CD4-positive, alpha-beta T cell (primary cell): ENCODE data around the gene CTNNA3. TPM values are rescaled to one million over a fixed set of nuclear protein-coding genes. Genes with fewer than 3 reads are reported as not detected.

ENCODE experiments used
- ATAC-seq: fragments of 200-7000 bp; cut with Tn5 transposase; one replicate; pipeline ENCODE4 v1.10.0; 2022; ENCODE audit warnings: mild to moderate bottlenecking; ENCODE audit not compliant: poor library complexity
- CTCF ChIA-PET: fragments of 350-600 bp; sonication (Branson Sonifier 250); formaldehyde crosslinking; loops from one replicate; lab custom pipeline; 2021; ENCODE audit warnings: antibody characterized with exemption, inconsistent platforms; lab: Charles Lee
- POLR2A ChIA-PET: fragments of 350-600 bp; sonication (Branson Sonifier 250); formaldehyde crosslinking; loops from one replicate; lab custom pipeline; 2021; ENCODE audit warnings: antibody characterized with exemption, inconsistent platforms; lab: Charles Lee
- DNase-seq, 14 experiments: peaks; one replicate each; pipeline ENCODE4 v3.0.0-alpha.2; 2013 to 2020; ENCODE audit warnings: mixed read lengths in 2 of 14
- H3K27ac ChIP-seq, 2 donors: one replicate each; pipeline versions ENCODE4 v1.5.1 to v1.7.0; 2013; ENCODE audit warnings: low read length in 2 of 2, low read depth in 1 of 2, mild to moderate bottlenecking in 1 of 2
- H3K27me3 ChIP-seq, 2 experiments: 1 replicate in 1 of 2; 2 replicates in 1 of 2; pipeline versions ENCODE4 v1.6.1 to v1.7.0; 2013; ENCODE audit warnings: low read length in 2 of 2, control low read depth in 1 of 2, mild to moderate bottlenecking in 1 of 2, moderate library complexity in 1 of 2; ENCODE audit not compliant: insufficient read depth in 2 of 2, control insufficient read depth in 1 of 2
- H3K36me3 ChIP-seq: one replicate; pipeline ENCODE4 v1.6.1; 2013; ENCODE audit warnings: low read length, control low read depth; ENCODE audit not compliant: insufficient read depth
- H3K4me1 ChIP-seq: one replicate; pipeline ENCODE4 v1.6.1; 2013; ENCODE audit warnings: low read length, control low read depth; ENCODE audit not compliant: insufficient read depth
- H3K4me3 ChIP-seq: one replicate; pipeline ENCODE4 v1.5.1; 2013; ENCODE audit warnings: mild to moderate bottlenecking, low read length, moderate library complexity
- H3K9me3 ChIP-seq, 2 experiments: 1 replicate in 1 of 2; 2 replicates in 1 of 2; pipeline versions ENCODE4 v1.6.1 to v1.7.0; 2013; ENCODE audit warnings: low read length in 2 of 2, mild to moderate bottlenecking in 2 of 2, control low read depth in 1 of 2, moderate library complexity in 1 of 2; ENCODE audit not compliant: control insufficient read depth in 1 of 2, insufficient read depth in 1 of 2
- H3K27ac Mint-ChIP-seq: one replicate; pipeline ENCODE4 v1.8.0; 2020; ENCODE audit warnings: mixed read lengths
- H3K27me3 Mint-ChIP-seq: one replicate; pipeline ENCODE4 v1.8.0; 2021; ENCODE audit warnings: mixed read lengths
- H3K36me3 Mint-ChIP-seq: one replicate; pipeline ENCODE4 v1.8.0; 2021; ENCODE audit warnings: low read depth, mixed read lengths
- H3K4me1 Mint-ChIP-seq: one replicate; pipeline ENCODE4 v1.8.0; 2021; ENCODE audit warnings: low read depth, mixed read lengths
- H3K4me3 Mint-ChIP-seq: one replicate; pipeline ENCODE4 v1.8.0; 2020; ENCODE audit warnings: mild to moderate bottlenecking, mixed read lengths
- H3K9me3 Mint-ChIP-seq: one replicate; pipeline ENCODE4 v1.8.0; 2020; ENCODE audit warnings: mixed read lengths
- intact Hi-C, 2 experiments: fragments of 100-400 bp; cut with DNase I in 1 of 2; cut with micrococcal nuclease in 1 of 2; formaldehyde crosslinking; loops; one replicate each; pipeline versions ENCODE4 v1.15.1 to v1.9.0; 2023 to 2025; cut with DNase I, micrococcal nuclease
- total RNA-seq, 174 experiments: library from RNA in 2 of 174; stranded (reverse) in 2 of 174; gene quantifications; one replicate each; pipeline ENCODE4 v1.2.3 and lab custom pipeline; 2021 to 2026
- TF ChIP-seq, protein P1 (sequence below): fragments of 200-600 bp; IDR thresholded peaks from one replicate; pipeline ENCODE4 v1.8.0; 2022; ENCODE audit warnings: antibody characterized with exemption, mild to moderate bottlenecking

Gene CTNNA3
- total RNA-seq, 2 experiments from 2014 or later, result 0.80 TPM; not detected in 1

DNA sequence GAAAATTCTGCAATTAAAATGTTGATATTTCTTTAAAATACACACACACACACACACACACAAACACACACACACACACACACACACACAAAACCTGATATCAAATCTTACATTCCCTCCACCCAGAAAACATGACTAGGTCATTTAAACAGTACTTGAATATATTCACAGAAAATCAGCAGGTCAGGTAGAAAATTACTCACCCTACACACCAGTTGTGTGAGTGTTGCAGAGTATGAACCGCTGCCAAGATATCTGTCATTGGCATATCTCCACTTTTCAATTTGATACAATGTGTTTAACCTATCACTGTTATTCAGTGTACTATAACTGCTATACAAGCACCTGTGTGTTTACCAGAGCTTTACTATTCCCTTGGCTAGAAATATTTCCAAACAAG is 1053.8 kb downstream of the CTNNA3 start:
- no peak overlapping the region for H3K27ac Mint-ChIP-seq
- H3K36me3 Mint-ChIP-seq, result no peaks in the 10 kb centered on the region
- DNase-seq (no peak), ATAC-seq (no peak)
- H3K27ac ChIP-seq, result no peak overlapping the region
- no peaks in the 10 kb centered on the region for H3K9me3 Mint-ChIP-seq
- H3K4me1 Mint-ChIP-seq, result no peaks in the 10 kb centered on the region
- H3K27me3 ChIP-seq, result no peaks in the 10 kb centered on the region
- ChIA-PET CTCF (no interaction called here), POLR2A (no interaction called here)
- H3K4me3 ChIP-seq, result no peak overlapping the region
- intact Hi-C loops, result no loop called here
- TF ChIP-seq, protein P1, sequence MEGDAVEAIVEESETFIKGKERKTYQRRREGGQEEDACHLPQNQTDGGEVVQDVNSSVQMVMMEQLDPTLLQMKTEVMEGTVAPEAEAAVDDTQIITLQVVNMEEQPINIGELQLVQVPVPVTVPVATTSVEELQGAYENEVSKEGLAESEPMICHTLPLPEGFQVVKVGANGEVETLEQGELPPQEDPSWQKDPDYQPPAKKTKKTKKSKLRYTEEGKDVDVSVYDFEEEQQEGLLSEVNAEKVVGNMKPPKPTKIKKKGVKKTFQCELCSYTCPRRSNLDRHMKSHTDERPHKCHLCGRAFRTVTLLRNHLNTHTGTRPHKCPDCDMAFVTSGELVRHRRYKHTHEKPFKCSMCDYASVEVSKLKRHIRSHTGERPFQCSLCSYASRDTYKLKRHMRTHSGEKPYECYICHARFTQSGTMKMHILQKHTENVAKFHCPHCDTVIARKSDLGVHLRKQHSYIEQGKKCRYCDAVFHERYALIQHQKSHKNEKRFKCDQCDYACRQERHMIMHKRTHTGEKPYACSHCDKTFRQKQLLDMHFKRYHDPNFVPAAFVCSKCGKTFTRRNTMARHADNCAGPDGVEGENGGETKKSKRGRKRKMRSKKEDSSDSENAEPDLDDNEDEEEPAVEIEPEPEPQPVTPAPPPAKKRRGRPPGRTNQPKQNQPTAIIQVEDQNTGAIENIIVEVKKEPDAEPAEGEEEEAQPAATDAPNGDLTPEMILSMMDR, result no peak
- H3K27me3 Mint-ChIP-seq, result no peaks in the 10 kb centered on the region
- no peaks in the 10 kb centered on the region for H3K4me1 ChIP-seq
- H3K4me3 Mint-ChIP-seq, result no peak overlapping the region
- no peaks in the 10 kb centered on the region for H3K36me3 ChIP-seq
- no peaks in the 10 kb centered on the region for H3K9me3 ChIP-seq

DNA sequence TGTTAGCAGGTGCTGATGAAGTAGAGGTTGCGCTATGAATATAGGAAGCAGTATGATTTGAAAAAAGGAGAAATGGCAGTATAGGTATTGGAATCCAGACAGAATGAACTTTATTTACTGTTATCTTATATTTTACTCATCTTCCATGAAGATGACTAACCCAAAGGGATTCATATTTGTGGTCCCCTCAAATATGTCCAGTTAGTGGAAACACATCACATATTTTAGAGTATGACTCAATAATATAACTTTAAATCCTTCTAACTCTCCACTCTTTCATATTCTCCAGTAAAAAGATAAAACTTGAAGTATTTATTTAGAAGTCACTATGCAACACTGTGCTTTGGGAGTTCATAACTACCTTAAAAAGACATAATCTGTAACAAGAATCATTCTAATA is 1056.6 kb downstream of the CTNNA3 start:
- Histone ChIP-seq H3K4me3 (no peak overlapping the region), H3K4me1 (no peaks in the 10 kb centered on the region), H3K27me3 (no peaks in the 10 kb centered on the region), H3K27ac (no peak overlapping the region), H3K9me3 (no peaks in the 10 kb centered on the region), H3K36me3 (no peaks in the 10 kb centered on the region)
- intact Hi-C loops, result no loop called here
- ATAC-seq (no peak), DNase-seq (no peak)
- TF ChIP-seq, protein P1, result no peak
- H3K27me3 Mint-ChIP-seq, result no peaks in the 10 kb centered on the region
- H3K4me1 Mint-ChIP-seq, result no peaks in the 10 kb centered on the region
- H3K36me3 Mint-ChIP-seq, result no peaks in the 10 kb centered on the region
- no peaks in the 10 kb centered on the region for H3K9me3 Mint-ChIP-seq
- no peak overlapping the region for H3K4me3 Mint-ChIP-seq
- CTCF ChIA-PET, result no interaction called here
- H3K27ac Mint-ChIP-seq, result no peak overlapping the region
- POLR2A ChIA-PET, result no interaction called here

DNA sequence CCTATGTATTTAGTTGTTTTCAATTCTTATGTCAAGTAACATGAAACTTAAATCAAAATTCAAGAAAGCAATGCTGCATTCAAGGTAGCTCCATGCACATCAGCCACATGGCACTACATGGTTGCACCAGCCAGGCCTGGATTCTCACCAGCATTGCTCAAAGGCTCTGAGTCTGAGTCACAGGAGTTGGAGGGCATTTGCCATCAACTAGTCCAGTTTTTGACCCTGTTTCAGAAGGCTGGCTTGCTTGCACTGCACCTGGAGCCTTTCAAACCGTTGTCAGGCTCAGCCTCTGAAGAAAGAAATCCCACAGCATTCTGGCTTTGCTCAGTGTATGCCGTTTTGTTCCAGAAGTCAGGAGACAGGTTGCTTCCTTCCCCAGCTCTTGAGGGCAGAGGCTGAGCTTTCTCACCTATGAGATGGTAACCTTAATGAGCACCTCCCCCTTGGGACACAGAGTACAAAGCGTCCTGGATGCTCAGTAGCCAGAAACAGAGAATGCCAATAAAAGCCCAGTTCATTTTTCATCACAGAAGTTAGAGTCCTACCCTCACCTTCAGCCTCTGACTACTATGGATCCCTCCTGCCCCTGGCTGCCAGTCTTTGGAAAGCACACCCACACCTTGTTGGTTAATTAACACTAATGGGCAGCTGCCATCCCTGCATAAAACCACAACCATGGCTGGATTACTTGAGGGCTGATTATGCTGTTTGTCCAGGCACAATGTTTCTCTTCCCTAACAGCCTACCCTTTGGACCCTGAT is 1058.5 kb downstream of the CTNNA3 start:
- no peak overlapping the region for H3K27ac ChIP-seq
- no peak overlapping the region for H3K4me3 ChIP-seq
- ChIA-PET CTCF (no interaction called here), POLR2A (no interaction called here)
- TF ChIP-seq, protein P1, result no peak
- H3K4me1 ChIP-seq, result no peaks in the 10 kb centered on the region
- H3K9me3 ChIP-seq, result no peaks in the 10 kb centered on the region
- ATAC-seq (no peak), DNase-seq (no peak)
- intact Hi-C loops, result no loop called here
- no peaks in the 10 kb centered on the region for H3K4me1 Mint-ChIP-seq
- no peaks in the 10 kb centered on the region for H3K27me3 Mint-ChIP-seq
- no peaks in the 10 kb centered on the region for H3K36me3 ChIP-seq
- H3K4me3 Mint-ChIP-seq, result no peak overlapping the region
- no peak overlapping the region for H3K27ac Mint-ChIP-seq
- no peaks in the 10 kb centered on the region for H3K36me3 Mint-ChIP-seq
- H3K27me3 ChIP-seq, result no peaks in the 10 kb centered on the region
- no peaks in the 10 kb centered on the region for H3K9me3 Mint-ChIP-seq
